A549 (cell line): ENCODE measurements around the gene ALKBH7. TPM values are rescaled to one million over a fixed set of nuclear protein-coding genes. Genes with fewer than 3 reads are reported as not detected.

Experiments used
- ATAC-seq, 2 experiments: fragments of 200-7000 bp in 1 of 2; fragments of >200 bp in 1 of 2; cut with Nextera tagmentation in 1 of 2; cut with Tn5 transposase in 1 of 2; 3 replicates each; pipeline versions ENCODE4 v1.8.0 to v1.9.1; 2018 to 2020; ENCODE audit warnings: mild to moderate bottlenecking in 1 of 2, moderate library complexity in 1 of 2
- CTCF ChIA-PET: fragments of 300-600 bp; sonication (Branson Sonifier 250); formaldehyde crosslinking; extraction: SDS; loops from one replicate; lab custom pipeline; 2021; ENCODE audit warnings: antibody characterized with exemption, inconsistent platforms; lab: Yijun Ruan, JAX
- POLR2A ChIA-PET: fragments of 350-600 bp; formaldehyde crosslinking; extraction: SDS; loops from one replicate; lab custom pipeline; 2021; ENCODE audit warnings: antibody characterized with exemption, inconsistent platforms; lab: Yijun Ruan, JAX
- DNase-seq, 2 experiments: peaks; one replicate each; pipeline versions ENCODE4 v3.0.0 to v3.0.0-alpha.2; 2011 to 2016; ENCODE audit warnings: low read depth in 1 of 2, low spot score in 1 of 2
- FAIRE-seq: peaks from 2 replicates; lab custom pipeline; 2011; peaks lifted over from hg19 to GRCh38; lab: Jason Lieb, UNC
- H3K27ac ChIP-seq, 2 experiments: fragments of >200 bp; sonication (Bioruptor Twin); formaldehyde crosslinking; 3 replicates each; pipeline ENCODE4 v1.5.1; 2016 to 2017
- H3K4me1 ChIP-seq: fragments of >200 bp; sonication (Bioruptor Twin); formaldehyde crosslinking; 3 replicates; pipeline ENCODE4 v1.6.1; 2016
- H3K4me2 ChIP-seq: fragments of >200 bp; sonication (Bioruptor Twin); formaldehyde crosslinking; 3 replicates; pipeline ENCODE4 v1.6.1; 2016
- H3K4me3 ChIP-seq: fragments of >200 bp; sonication (Bioruptor Twin); formaldehyde crosslinking; 3 replicates; pipeline ENCODE4 v1.5.1; 2016
- H3K9me3 ChIP-seq: fragments of >200 bp; sonication (Bioruptor Twin); formaldehyde crosslinking; 3 replicates; pipeline ENCODE4 v1.6.1; 2016
- BHLHE40 ChIP-seq: IDR thresholded peaks from 2 replicates; pipeline ENCODE4 v1.6.1; 2012; ENCODE audit warnings: low read depth, low read length, inconsistent platforms
- CBX2 ChIP-seq: fragments of 200-600 bp; sonication (generic); IDR thresholded peaks from 2 replicates; pipeline ENCODE4 v1.6.1; 2016; ENCODE audit warnings: low read depth, mild to moderate bottlenecking, borderline replicate concordance
- CEBPB ChIP-seq, 2 experiments: fragments of >200 bp in 1 of 2; sonication (Bioruptor Twin) in 1 of 2; formaldehyde crosslinking in 1 of 2; IDR thresholded peaks; 2 replicates each; pipeline ENCODE4 v1.6.1; 2012 to 2016
- EHF ChIP-seq: fragments of 250-450 bp; sonication (Bioruptor Pico); IDR thresholded peaks from 2 replicates; pipeline ENCODE4 v1.5.0; 2020; ENCODE audit warnings: mild to moderate bottlenecking
- EP300 ChIP-seq, 2 experiments: fragments of >200 bp; sonication (Bioruptor Twin); formaldehyde crosslinking; IDR thresholded peaks; 2 replicates in 1 of 2; 3 replicates in 1 of 2; pipeline ENCODE4 v1.6.1; 2016 to 2017
- ESRRA ChIP-seq: fragments of 150-350 bp; IDR thresholded peaks from 2 replicates; pipeline ENCODE4 v1.6.1; 2014; ENCODE audit warnings: mild to moderate bottlenecking, low read length, borderline replicate concordance
- FOXS1 ChIP-seq: fragments of 250-450 bp; sonication (Bioruptor Pico); IDR thresholded peaks from 2 replicates; pipeline ENCODE4 v1.5.0; 2020; ENCODE audit warnings: mild to moderate bottlenecking, moderate library complexity
- GATA3 ChIP-seq: IDR thresholded peaks from 2 replicates; pipeline ENCODE4 v1.6.1; 2012; ENCODE audit warnings: borderline replicate concordance
- HEYL ChIP-seq: fragments of 250-450 bp; sonication (Bioruptor Pico); IDR thresholded peaks from 2 replicates; pipeline ENCODE4 v1.8.0; 2021; ENCODE audit warnings: mild to moderate bottlenecking, moderate library complexity
- HMGXB4 ChIP-seq: fragments of 250-450 bp; sonication (Bioruptor Pico); IDR thresholded peaks from 2 replicates; pipeline ENCODE4 v1.5.0; 2021; ENCODE audit warnings: mild to moderate bottlenecking, moderate library complexity, borderline replicate concordance
- HOXA7 ChIP-seq: fragments of 250-450 bp; sonication (Bioruptor Pico); IDR thresholded peaks from 2 replicates; pipeline ENCODE4 v1.5.0; 2020; ENCODE audit warnings: mild to moderate bottlenecking, moderate library complexity
- HOXB13 ChIP-seq: fragments of 250-450 bp; sonication (Bioruptor Pico); IDR thresholded peaks from 2 replicates; pipeline ENCODE4 v1.5.0; 2020; ENCODE audit warnings: low read depth, mild to moderate bottlenecking, moderate library complexity
- HOXB5 ChIP-seq: fragments of 250-450 bp; sonication (Bioruptor Pico); IDR thresholded peaks from 2 replicates; pipeline ENCODE4 v1.5.0; 2020; ENCODE audit warnings: mild to moderate bottlenecking, moderate library complexity
- JUN ChIP-seq, 2 experiments: fragments of >200 bp; sonication (Bioruptor Twin); formaldehyde crosslinking; IDR thresholded peaks; 2 replicates in 1 of 2; 3 replicates in 1 of 2; pipeline ENCODE4 v1.6.1; 2016 to 2017
- KDM5A ChIP-seq: fragments of 200-600 bp; sonication (generic); IDR thresholded peaks from 2 replicates; pipeline ENCODE4 v1.6.1; 2016; ENCODE audit warnings: antibody characterized with exemption, mild to moderate bottlenecking
- MAFK ChIP-seq: fragments of 450-650 bp; IDR thresholded peaks from 2 replicates; pipeline ENCODE4 v1.6.1; 2014; ENCODE audit not compliant: partially characterized antibody
- MYC ChIP-seq: IDR thresholded peaks from 2 replicates; pipeline ENCODE4 v1.6.1; 2012; ENCODE audit warnings: mild to moderate bottlenecking, inconsistent platforms, low read length, improper control_type of control experiment, borderline replicate concordance
- NR3C1 ChIP-seq: fragments of >200 bp; sonication (Bioruptor Twin); formaldehyde crosslinking; IDR thresholded peaks from 3 replicates; pipeline ENCODE4 v1.6.1; 2017
- PHF8 ChIP-seq: fragments of 200-600 bp; sonication (generic); IDR thresholded peaks from 2 replicates; pipeline ENCODE4 v1.6.1; 2016; ENCODE audit warnings: low read depth, mild to moderate bottlenecking, antibody characterized with exemption, moderate library complexity, borderline replicate concordance
- POLR2A ChIP-seq: IDR thresholded peaks from 2 replicates; pipeline ENCODE4 v1.6.1; 2012; ENCODE audit warnings: mild to moderate bottlenecking, low read length
- RAD21 ChIP-seq, 2 experiments: fragments of >200 bp in 1 of 2; sonication (Bioruptor Twin) in 1 of 2; formaldehyde crosslinking in 1 of 2; IDR thresholded peaks in 1 of 2; conservative IDR thresholded peaks in 1 of 2; 2 replicates in 1 of 2; 3 replicates in 1 of 2; pipeline ENCODE4 v1.6.1; 2012 to 2018; ENCODE audit warnings: inconsistent platforms in 1 of 2
- RFX5 ChIP-seq: fragments of 450-650 bp; IDR thresholded peaks from 2 replicates; pipeline ENCODE4 v1.7.1; 2014; ENCODE audit warnings: antibody characterized with exemption, mild to moderate bottlenecking, moderate library complexity
- TP53 ChIP-seq: fragments of 250-450 bp; sonication (Bioruptor Pico); IDR thresholded peaks from 2 replicates; pipeline ENCODE4 v1.5.0; 2021; ENCODE audit warnings: mild to moderate bottlenecking, moderate library complexity
- WGBS: methylation state at CpG from one replicate; pipeline ENCODE4 v1.1.6; 2017; ENCODE audit errors: missing lambda C conversion rate; 5-methylcytosine and 5-hydroxymethylcytosine counted together
- polyA plus RNA-seq, 4 experiments: library from polyadenylated mRNA; depleted of rRNA in 3 of 4; stranded (reverse); fragments of >200 nt; fragmentation: RNase III in 1 of 4; extraction: RNeasy Plus Mini Kit Qiagen cat#74134 plus additional on column Dnase treatment in 1 of 4; gene quantifications; 2 replicates in 3 of 4; 3 replicates in 1 of 4; pipeline ENCODE4 v1.2.3, GENCODE V29; 2011 to 2017
- TF ChIP-seq, protein P1 (sequence below): fragments of >200 bp; sonication (Bioruptor Twin); formaldehyde crosslinking; IDR thresholded peaks from 2 replicates; pipeline ENCODE4 v1.6.1; 2016
- TF ChIP-seq, protein P2 (sequence below): fragments of 150-350 bp; IDR thresholded peaks from 2 replicates; pipeline ENCODE4 v1.6.1; 2014; ENCODE audit warnings: low read depth, mild to moderate bottlenecking, low read length

Gene ALKBH7
- polyA plus RNA-seq, 2 of the 4 experiments (the other 2 are of a cell fraction): 10.2 to 18.1 TPM

- no peak overlapping the region for H3K4me2 ChIP-seq
- FAIRE-seq (no peak), ATAC-seq (no peak)
- CTCF ChIA-PET: interaction anchor here (0.6 to 1.4 kb wide), 3 partner anchors 9 to 17 kb away, joined by 3 to 4 read pairs (median 3); no protein-coding TSS in a partner anchor
- H3K4me1 ChIP-seq: no peaks in the 10 kb centered on the region
- no peak overlapping the region for H3K4me3 ChIP-seq
- H3K9me3 ChIP-seq: no peaks in the 10 kb centered on the region
- 77% methylated on average over 22 of the region's 22 CpGs for WGBS
- H3K27ac ChIP-seq: no peak overlapping the region
- TF ChIP-seq HMGXB4 (no peak), PHF8 (no peak), GATA3 (no peak), JUN (IDR thresholded peaks at IDR 0.05) (no peak), CEBPB (IDR thresholded peaks at IDR 0.05) (no peak), HOXB13 (CRISPR knock-in tag) (no peak), MAFK (no peak), RFX5 (no peak), BHLHE40 (no peak), ESRRA (no peak)
- TF ChIP-seq, protein P1, sequence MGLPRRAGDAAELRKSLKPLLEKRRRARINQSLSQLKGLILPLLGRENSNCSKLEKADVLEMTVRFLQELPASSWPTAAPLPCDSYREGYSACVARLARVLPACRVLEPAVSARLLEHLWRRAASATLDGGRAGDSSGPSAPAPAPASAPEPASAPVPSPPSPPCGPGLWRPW: no peak
- TF ChIP-seq, protein P2, sequence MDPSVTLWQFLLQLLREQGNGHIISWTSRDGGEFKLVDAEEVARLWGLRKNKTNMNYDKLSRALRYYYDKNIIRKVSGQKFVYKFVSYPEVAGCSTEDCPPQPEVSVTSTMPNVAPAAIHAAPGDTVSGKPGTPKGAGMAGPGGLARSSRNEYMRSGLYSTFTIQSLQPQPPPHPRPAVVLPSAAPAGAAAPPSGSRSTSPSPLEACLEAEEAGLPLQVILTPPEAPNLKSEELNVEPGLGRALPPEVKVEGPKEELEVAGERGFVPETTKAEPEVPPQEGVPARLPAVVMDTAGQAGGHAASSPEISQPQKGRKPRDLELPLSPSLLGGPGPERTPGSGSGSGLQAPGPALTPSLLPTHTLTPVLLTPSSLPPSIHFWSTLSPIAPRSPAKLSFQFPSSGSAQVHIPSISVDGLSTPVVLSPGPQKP: no peak
- TF ChIP-seq, all 56 proteins: peak for 0
- POLR2A ChIA-PET: interaction anchor here (1.2 kb wide), 1 partner anchor 9 kb away, joined by 4 read pairs; no protein-coding TSS in a partner anchor
- no peak for DNase-seq
Measured at GRCh38 chr19:6402837-6403608, 30.4 kb downstream of the ALKBH7 start.

GRCh38 chr19:6406401-6406800 lies 33.8 kb downstream of the ALKBH7 start:
- no peak overlapping the region for H3K4me2 ChIP-seq
- no peaks in the 10 kb centered on the region for H3K9me3 ChIP-seq
- no peak overlapping the region for H3K4me3 ChIP-seq
- WGBS: 86% methylated on average over 5 of the region's 5 CpGs
- H3K27ac ChIP-seq: no peak overlapping the region
- ChIA-PET POLR2A (no interaction called here), CTCF (no interaction called here)
- FAIRE-seq (no peak), ATAC-seq (no peak), DNase-seq (no peak)
- H3K4me1 ChIP-seq: no peaks in the 10 kb centered on the region
- TF ChIP-seq MYC (no peak), NR3C1 (no peak), TP53 (CRISPR knock-in tag) (no peak), HOXB5 (no peak), CBX2 (no peak), RAD21 (conservative IDR thresholded peaks at IDR 0.05 in 1 of 2, IDR thresholded peaks at IDR 0.05 in 1 of 2) (no peak), EP300 (IDR thresholded peaks at IDR 0.05) (no peak), EHF (CRISPR knock-in tag) (no peak), FOXS1 (no peak), HEYL (CRISPR knock-in tag) (no peak), POLR2A (no peak), KDM5A (no peak), HOXA7 (CRISPR knock-in tag) (no peak)
- TF ChIP-seq, protein P2: no peak
